ENCODE measurements around the gene LENG8.
"Not testable (repeated sequence)": the region's sequence is repeated elsewhere in the genome, so short reads cannot be mapped to it uniquely, and the experiment has no call there.

DNA sequence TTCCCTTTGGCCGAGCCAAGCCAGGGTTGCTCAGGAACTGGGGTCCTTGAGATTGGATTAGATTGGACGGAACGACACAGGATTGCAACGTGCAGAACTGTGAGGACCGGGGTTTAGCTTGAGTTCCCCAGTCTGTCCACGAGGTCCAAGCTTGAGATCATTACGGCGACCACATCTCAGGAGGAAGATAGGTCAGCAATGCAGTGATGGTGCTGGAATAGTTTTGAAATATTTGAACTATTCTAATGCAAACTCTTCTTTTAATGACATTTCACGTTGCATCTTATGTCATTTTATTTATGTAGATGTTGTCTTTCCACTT, 49.4 kb downstream of the LENG8 start:
- not testable (repeated sequence) for TF ChIP-seq CTCF, POLR2A (IDR thresholded peaks at IDR 0.05)

Data from Peyer's patch (tissue), 4 donors.